ENCODE results near the gene DEDD2.

GRCh38 chr19:42166316-42166715, 51.2 kb downstream of the DEDD2 start:
- no peak for TF ChIP-seq POLR2A (IDR thresholded peaks at IDR 0.05)
- TF ChIP-seq CTCF (IDR thresholded peaks at IDR 0.05), result no peak
